Measurements from ENCODE around the gene GPR35. TPM values are rescaled to one million over a fixed set of nuclear protein-coding genes. Genes with fewer than 3 reads are reported as not detected.
"Not testable (repeated sequence)": the region's sequence is repeated elsewhere in the genome, so short reads cannot be mapped to it uniquely, and the experiment has no call there.

GPR35 gene
- total RNA-seq, 1 donor from 2014 or later: 2.2 TPM

GRCh38 chr2:240670402-240670801 is 45.1 kb downstream of the GPR35 start:
- intact Hi-C loops (cut with DNase I): no loop called here
- ATAC-seq (no peak), DNase-seq (ENCODE audit: missing footprints) (no peak)

- ATAC-seq (no peak), DNase-seq (ENCODE audit: missing footprints) (no peak)
- intact Hi-C loops (cut with DNase I): no loop called here
Observed at GRCh38 chr2:240670950-240671349, 45.7 kb downstream of the GPR35 start.

- DNase-seq (ENCODE audit: missing footprints): peak; percentile 45
- intact Hi-C loops (cut with DNase I): no loop called here
Observed at GRCh38 chr2:240672076-240672700, 46.9 kb downstream of the GPR35 start.

GRCh38 chr2:240672701-240673190 is 47.5 kb downstream of the GPR35 start:
- intact Hi-C loops (cut with DNase I): no loop called here
- DNase-seq (ENCODE audit: missing footprints): peak; percentile 55
- peak; percentile 42 for ATAC-seq

More at GRCh38 chr2:240672076-240672700, 46.9 kb downstream of the GPR35 start:
- no peak for ATAC-seq

- intact Hi-C loops (cut with DNase I); ATAC-seq: not testable (repeated sequence)
- peak; percentile 62 for DNase-seq (ENCODE audit: missing footprints)
Observed at GRCh38 chr2:240674461-240675184, 49.3 kb downstream of the GPR35 start.

GRCh38 chr2:240675345-240675744 is 50.1 kb downstream of the GPR35 start:
- ATAC-seq; intact Hi-C loops (cut with DNase I); DNase-seq (ENCODE audit: missing footprints): not testable (repeated sequence)

GRCh38 chr2:240678043-240678442 is 52.8 kb downstream of the GPR35 start:
- intact Hi-C loops (cut with DNase I); DNase-seq (ENCODE audit: missing footprints); ATAC-seq: not testable (repeated sequence)

- DNase-seq (ENCODE audit: missing footprints); ATAC-seq; intact Hi-C loops (cut with DNase I): not testable (repeated sequence)
Observed at GRCh38 chr2:240678909-240679308, 53.6 kb downstream of the GPR35 start.

- intact Hi-C loops (cut with DNase I); ATAC-seq; DNase-seq (ENCODE audit: missing footprints): not testable (repeated sequence)
Observed at GRCh38 chr2:240680185-240680584, 54.9 kb downstream of the GPR35 start.

Other genes with a start within 250 kb of the GPR35 start
- 182 TPM for gene GPC1, start 189.8 kb upstream of the GPR35 start, total RNA-seq
- gene ANKMY1, start 67.5 kb upstream of the GPR35 start, total RNA-seq: 5.9 TPM
- gene DUSP28, start 65.1 kb upstream of the GPR35 start, total RNA-seq: 14.4 TPM
- gene RNPEPL1, start 57.0 kb upstream of the GPR35 start, total RNA-seq: 98.4 TPM
- 51.8 TPM for gene CAPN10, start 38.7 kb upstream of the GPR35 start, total RNA-seq
- gene AQP12B, start 57.4 kb downstream of the GPR35 start, total RNA-seq: not detected
- gene AQP12A, start 66.4 kb downstream of the GPR35 start, total RNA-seq: not detected
- 1.5 TPM for gene KIF1A, start 194.7 kb downstream of the GPR35 start, total RNA-seq
- gene AGXT, start 243.3 kb downstream of the GPR35 start, total RNA-seq: not detected